GM06990 (cell line): ENCODE measurements around the gene MDK.

Experiments used
- DNase-seq: peaks from one replicate; pipeline ENCODE4 v3.0.0-alpha.2; 2011; ENCODE audit not compliant: insufficient read length; ENCODE audit errors: extremely low read depth
- H3K27me3 ChIP-seq: replicated peaks from 2 replicates; pipeline ENCODE4 v1.6.0; 2011; ENCODE audit warnings: low read length; ENCODE audit not compliant: control insufficient read depth, insufficient read depth
- H3K36me3 ChIP-seq: 2 replicates; pipeline ENCODE4 v1.5.1; 2011; ENCODE audit warnings: low read length; ENCODE audit not compliant: control insufficient read depth, insufficient read depth
- H3K4me3 ChIP-seq: replicated peaks from 2 replicates; pipeline ENCODE4 v1.5.1; 2011; ENCODE audit warnings: low read depth, mild to moderate bottlenecking, control low read depth, low read length
- CTCF ChIP-seq: IDR thresholded peaks from 2 replicates; pipeline ENCODE4 v1.5.1; 2011; ENCODE audit warnings: low read length, control low read depth, mild to moderate bottlenecking, inconsistent platforms; ENCODE audit not compliant: insufficient read depth, poor library complexity, severe bottlenecking

The MDK gene

GRCh38 chr11:46335271-46335670, 46.2 kb upstream of the MDK start:
- DNase-seq: no peak
- H3K27me3 ChIP-seq: peaks cover 8% of the 10 kb centered on the region

GRCh38 chr11:46335890-46336562, 45.4 kb upstream of the MDK start:
- DNase-seq: no peak
- TF ChIP-seq CTCF: no peak

More at GRCh38 chr11:46335271-46335670, 46.2 kb upstream of the MDK start:
- Histone ChIP-seq H3K36me3 (no peaks in the 10 kb centered on the region), H3K4me3 (no peak overlapping the region)
- TF ChIP-seq CTCF: no peak

GRCh38 chr11:46336563-46337180, 44.8 kb upstream of the MDK start:
- no peaks in the 10 kb centered on the region for H3K36me3 ChIP-seq
- peaks cover 4% of the 10 kb centered on the region for H3K27me3 ChIP-seq
- no peak overlapping the region for H3K4me3 ChIP-seq
- no peak for DNase-seq
- TF ChIP-seq CTCF: no peak

More at GRCh38 chr11:46335890-46336562, 45.4 kb upstream of the MDK start:
- Histone ChIP-seq H3K27me3 (peaks cover 6% of the 10 kb centered on the region), H3K4me3 (no peak overlapping the region), H3K36me3 (no peaks in the 10 kb centered on the region)

GRCh38 chr11:46337626-46338345, 43.7 kb upstream of the MDK start:
- Histone ChIP-seq H3K36me3 (no peaks in the 10 kb centered on the region), H3K4me3 (no peak overlapping the region), H3K27me3 (peaks cover 4% of the 10 kb centered on the region)
- TF ChIP-seq CTCF: no peak
- no peak for DNase-seq

GRCh38 chr11:46338636-46338987, 42.9 kb upstream of the MDK start:
- DNase-seq: no peak
- no peak for TF ChIP-seq CTCF
- no peak overlapping the region for H3K4me3 ChIP-seq
- peaks cover 3% of the 10 kb centered on the region for H3K27me3 ChIP-seq
- H3K36me3 ChIP-seq: no peaks in the 10 kb centered on the region
